SU-DHL-6 (cell line): ENCODE measurements around the gene ELFN2.

Source experiments
- H2AFZ ChIP-seq: fragments of 200-600 bp; sonication (generic); 2 replicates; pipeline ENCODE4 v1.6.1; 2014; ENCODE audit warnings: low read depth, mild to moderate bottlenecking, moderate library complexity, mixed read lengths, antibody characterized with exemption, low read length; ENCODE audit not compliant: severe bottlenecking
- H3F3A ChIP-seq: fragments of 200-600 bp; shearing (Covaris generic); 2 replicates; pipeline ENCODE4 v1.6.0; 2016; ENCODE audit warnings: antibody characterized with exemption, mild to moderate bottlenecking; ENCODE audit not compliant: insufficient read depth
- H3K27ac ChIP-seq: fragments of 200-600 bp; sonication (generic); 2 replicates; pipeline ENCODE4 v1.5.1; 2016; ENCODE audit warnings: low read depth, mild to moderate bottlenecking, low read length, moderate library complexity, mixed read lengths
- H3K27me3 ChIP-seq: fragments of 200-600 bp; sonication (generic), shearing (Covaris generic); 2 replicates; pipeline ENCODE4 v1.6.0; 2014; ENCODE audit warnings: mild to moderate bottlenecking, low read length
- H3K36me3 ChIP-seq: fragments of 200-600 bp; sonication (generic); 2 replicates; pipeline ENCODE4 v1.6.1; 2014; ENCODE audit warnings: mild to moderate bottlenecking, low read length, mixed read lengths
- H3K4me2 ChIP-seq: fragments of 300-600, 200-600 bp; shearing (Covaris generic), sonication (generic); 2 replicates; pipeline ENCODE4 v1.6.0; 2014; ENCODE audit warnings: low read length, low read depth, mild to moderate bottlenecking; ENCODE audit not compliant: poor library complexity, severe bottlenecking
- H3K4me3 ChIP-seq: fragments of 200-600 bp; sonication (generic); 2 replicates; pipeline ENCODE4 v1.5.1; 2014; ENCODE audit warnings: antibody characterized with exemption, low read length, mild to moderate bottlenecking, mixed read lengths; ENCODE audit not compliant: insufficient read depth, poor library complexity, severe bottlenecking
- H3K79me2 ChIP-seq: fragments of 200-600 bp; sonication (generic); 2 replicates; pipeline ENCODE4 v1.6.1; 2014; ENCODE audit warnings: mild to moderate bottlenecking, low read length, moderate library complexity; ENCODE audit not compliant: insufficient read depth
- H3K9ac ChIP-seq: fragments of 200-600 bp; sonication (generic); 2 replicates; pipeline ENCODE4 v1.7.0; 2014; ENCODE audit warnings: mild to moderate bottlenecking, low read length
- H3K9me2 ChIP-seq: fragments of 200-600 bp; sonication (generic); replicated peaks from 2 replicates; pipeline ENCODE4 v1.6.1; 2014; ENCODE audit warnings: low read length; ENCODE audit not compliant: insufficient read depth
- H3K9me3 ChIP-seq: fragments of 200-600 bp; sonication (generic); 2 replicates; pipeline ENCODE4 v1.6.1; 2014; ENCODE audit warnings: low read length, mixed read lengths; ENCODE audit not compliant: insufficient read depth
- H4K20me1 ChIP-seq: fragments of 200-600 bp; sonication (generic); 2 replicates; pipeline ENCODE4 v1.6.1; 2014; ENCODE audit warnings: low read depth, mild to moderate bottlenecking, antibody characterized with exemption, low read length, moderate library complexity, mixed read lengths
- CTCF ChIP-seq: fragments of 200-600 bp; sonication (generic); IDR thresholded peaks from one replicate; pipeline ENCODE4 v1.5.1; 2017; ENCODE audit warnings: antibody characterized with exemption, mild to moderate bottlenecking, low read length, moderate library complexity; ENCODE audit not compliant: insufficient read depth, poor library complexity, severe bottlenecking
- EZH2phosphoT487 ChIP-seq: fragments of 200-600 bp; sonication (generic), shearing (Covaris generic); conservative IDR thresholded peaks from 2 replicates; pipeline ENCODE4 v1.6.1; 2018; ENCODE audit warnings: mild to moderate bottlenecking, antibody characterized with exemption, low read length, moderate library complexity, mixed read lengths

The ELFN2 gene

DNA sequence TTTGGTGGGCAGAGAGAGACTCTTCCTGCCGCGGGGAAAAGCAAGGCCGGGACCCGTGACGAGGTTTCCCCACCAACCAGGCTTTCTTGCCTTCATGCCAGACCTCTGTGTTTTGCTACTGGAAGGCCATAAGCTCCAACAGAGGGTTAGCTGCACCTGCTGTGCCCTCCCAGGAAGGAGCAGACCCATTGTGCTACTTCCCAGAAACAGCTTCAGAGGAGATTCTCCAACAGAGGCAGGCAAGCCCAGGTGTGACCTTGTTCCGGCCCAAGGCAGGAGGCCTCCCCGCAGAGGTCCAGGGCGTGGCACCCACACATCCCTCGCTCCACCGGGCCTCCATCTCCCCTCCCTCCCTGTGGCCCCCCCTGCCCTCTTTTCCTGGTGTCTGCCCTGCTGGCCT, 57.8 kb downstream of the ELFN2 start:
- H4K20me1 ChIP-seq: no peaks in the 10 kb centered on the region
- no peaks in the 10 kb centered on the region for H3K27me3 ChIP-seq
- H3K79me2 ChIP-seq: no peaks in the 10 kb centered on the region
- H3K4me3 ChIP-seq: no peak overlapping the region
- H3K27ac ChIP-seq: no peak overlapping the region
- TF ChIP-seq EZH2phosphoT487: no peak
- no peak for TF ChIP-seq CTCF
- no peak overlapping the region for H3K9ac ChIP-seq
- no peaks in the 10 kb centered on the region for H3F3A ChIP-seq
- H3K4me2 ChIP-seq: no peak overlapping the region
- no peak overlapping the region for H2AFZ ChIP-seq
- H3K9me2 ChIP-seq: no peaks in the 10 kb centered on the region
- H3K36me3 ChIP-seq: no peaks in the 10 kb centered on the region
- H3K9me3 ChIP-seq: no peaks in the 10 kb centered on the region

DNA sequence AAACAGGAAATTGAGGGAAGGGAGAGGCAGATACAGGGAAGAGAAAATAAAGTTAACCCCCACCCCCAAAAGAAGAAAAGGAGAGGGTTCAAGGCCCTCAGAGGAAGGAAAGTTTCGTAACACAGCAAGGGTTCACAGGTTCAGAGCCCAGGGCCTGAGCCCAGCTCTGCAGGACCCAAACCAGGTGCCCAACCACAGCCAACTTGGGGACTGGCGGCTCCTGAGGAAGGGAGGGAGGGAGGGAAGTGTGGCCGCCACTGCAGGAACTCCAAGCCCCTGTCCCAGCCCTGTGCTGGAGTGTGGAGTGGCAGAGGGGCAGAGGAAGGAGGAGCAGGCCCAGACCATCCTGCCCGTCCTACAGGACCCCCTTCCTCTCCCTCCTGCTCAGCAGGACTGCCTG, 59.2 kb downstream of the ELFN2 start:
- Histone ChIP-seq H3K36me3 (no peaks in the 10 kb centered on the region), H4K20me1 (no peaks in the 10 kb centered on the region), H3F3A (no peaks in the 10 kb centered on the region), H3K79me2 (no peaks in the 10 kb centered on the region), H3K9ac (no peak overlapping the region), H3K27ac (no peak overlapping the region), H2AFZ (no peak overlapping the region), H3K9me3 (no peaks in the 10 kb centered on the region), H3K27me3 (no peaks in the 10 kb centered on the region), H3K4me2 (no peak overlapping the region), H3K9me2 (no peaks in the 10 kb centered on the region), H3K4me3 (no peak overlapping the region)
- no peak for TF ChIP-seq CTCF

- H2AFZ ChIP-seq: no peak overlapping the region
- H3K27ac ChIP-seq: no peak overlapping the region
- no peak overlapping the region for H3K4me2 ChIP-seq
- TF ChIP-seq EZH2phosphoT487 (no peak), CTCF (no peak)
- H3K4me3 ChIP-seq: no peak overlapping the region
- no peaks in the 10 kb centered on the region for H3K9me3 ChIP-seq
- no peak overlapping the region for H3K9ac ChIP-seq
- H3K27me3 ChIP-seq: no peaks in the 10 kb centered on the region
- no peaks in the 10 kb centered on the region for H3K9me2 ChIP-seq
- no peaks in the 10 kb centered on the region for H3F3A ChIP-seq
- no peaks in the 10 kb centered on the region for H3K36me3 ChIP-seq
- H3K79me2 ChIP-seq: no peaks in the 10 kb centered on the region
- H4K20me1 ChIP-seq: no peaks in the 10 kb centered on the region
Observed at GRCh38 chr22:37366601-37367000, 60.7 kb downstream of the ELFN2 start.

- Histone ChIP-seq H2AFZ (no peak overlapping the region), H4K20me1 (no peaks in the 10 kb centered on the region), H3K27me3 (no peaks in the 10 kb centered on the region), H3K9me3 (no peaks in the 10 kb centered on the region), H3K4me2 (no peak overlapping the region), H3F3A (no peaks in the 10 kb centered on the region), H3K27ac (no peak overlapping the region), H3K9ac (no peak overlapping the region), H3K36me3 (no peaks in the 10 kb centered on the region), H3K79me2 (no peaks in the 10 kb centered on the region), H3K4me3 (no peak overlapping the region), H3K9me2 (no peaks in the 10 kb centered on the region)
- TF ChIP-seq EZH2phosphoT487 (no peak), CTCF (no peak)
Observed at GRCh38 chr22:37365950-37366349, 61.3 kb downstream of the ELFN2 start.
